ENCODE results near the gene ZNF599.

GRCh38 chr19:34804115-34804514, 31.1 kb upstream of the ZNF599 start:
- TF ChIP-seq CTCF (IDR thresholded peaks at IDR 0.05) (no peak), POLR2A (IDR thresholded peaks at IDR 0.05) (no peak)
